ENCODE data around the gene TRMT13. TPM values are rescaled to one million over a fixed set of nuclear protein-coding genes. Genes with fewer than 3 reads are reported as not detected.

TRMT13 gene
- polyA plus RNA-seq, 1 donor (not counting 4 experiments of a cell fraction or from before 2014, with no cell fraction given): 15.3 TPM

GRCh38 chr1:100137602-100138001, 4.6 kb downstream of the TRMT13 start:
- Histone ChIP-seq H3K4me3 (ENCODE audit: control insufficient read depth in 2 of 3, extremely low read depth in 1 of 3, insufficient read depth in 2 of 3, low read depth in 1 of 3, low read length in 3 of 3) (no peak overlapping the region), H4K20me1 (ENCODE audit: control insufficient read depth, extremely low read depth, insufficient read depth, low read length) (no peaks in the 10 kb centered on the region), H3K9ac (ENCODE audit: control insufficient read depth, extremely low read depth, insufficient read depth, low read length) (no peak overlapping the region), H3K4me2 (ENCODE audit: control insufficient read depth, extremely low read depth, insufficient read depth, low read depth, low read length) (no peak overlapping the region), H3K27ac (ENCODE audit: control insufficient read depth, insufficient read depth, low read length) (no peak overlapping the region), H3K4me1 (ENCODE audit: control insufficient read depth, extremely low read depth, insufficient read depth, low read length) (peaks cover 7% of the 10 kb centered on the region), H2AFZ (ENCODE audit: control insufficient read depth, low read length) (no peak overlapping the region), H3K9me3 (ENCODE audit: control insufficient read depth, low read depth, low read length) (no peaks in the 10 kb centered on the region), H3K27me3 (ENCODE audit: control insufficient read depth, extremely low read depth, insufficient read depth, low read length) (no peaks in the 10 kb centered on the region), H3K79me2 (ENCODE audit: control insufficient read depth, insufficient read depth, low read length) (peaks cover 22% of the 10 kb centered on the region), H3K36me3 (ENCODE audit: control insufficient read depth in 2 of 2, extremely low read depth in 1 of 2, insufficient read depth in 2 of 2, low read length in 2 of 2) (peaks cover 6 to 11% of the 10 kb centered on the region in 2 experiments), H3K9me1 (ENCODE audit: control insufficient read depth, extremely low read depth, insufficient read depth, low read length) (no peaks in the 10 kb centered on the region)
- FAIRE-seq (no peak), DNase-seq (ENCODE audit: low read depth, low spot score) (no peak)
- dilution Hi-C loops (cut with MboI; ENCODE audit: extremely low pct_ligation_motif_present, low sequenced_read_pairs): no loop called here
- TF ChIP-seq CTCF (optimal IDR thresholded peaks at IDR 0.05 in 1 of 3, IDR thresholded peaks at IDR 0.05 in 1 of 3, conservative IDR thresholded peaks at IDR 0.05 in 1 of 3; ENCODE audit: extremely low read depth in 1 of 3, insufficient read depth in 2 of 3, low read length in 3 of 3) (no peak), EZH2 (IDR thresholded peaks at IDR 0.05; ENCODE audit: low read length) (no peak)

GRCh38 chr1:100141192-100141591, 8.2 kb downstream of the TRMT13 start:
- H3K9ac ChIP-seq (ENCODE audit: control insufficient read depth, extremely low read depth, insufficient read depth, low read length): no peak overlapping the region
- dilution Hi-C loops (cut with MboI; ENCODE audit: extremely low pct_ligation_motif_present, low sequenced_read_pairs): no loop called here
- no peak for FAIRE-seq

More at GRCh38 chr1:100141192-100141591, 8.2 kb downstream of the TRMT13 start:
- H4K20me1 ChIP-seq (ENCODE audit: control insufficient read depth, extremely low read depth, insufficient read depth, low read length): no peaks in the 10 kb centered on the region
- no peaks in the 10 kb centered on the region for H3K9me3 ChIP-seq (ENCODE audit: control insufficient read depth, low read depth, low read length)
- no peak overlapping the region for H3K4me3 ChIP-seq (ENCODE audit: control insufficient read depth in 2 of 3, extremely low read depth in 1 of 3, insufficient read depth in 2 of 3, low read depth in 1 of 3, low read length in 3 of 3)
- H3K27me3 ChIP-seq (ENCODE audit: control insufficient read depth, extremely low read depth, insufficient read depth, low read length): no peaks in the 10 kb centered on the region
- no peak for TF ChIP-seq CTCF (optimal IDR thresholded peaks at IDR 0.05 in 1 of 3, IDR thresholded peaks at IDR 0.05 in 1 of 3, conservative IDR thresholded peaks at IDR 0.05 in 1 of 3; ENCODE audit: extremely low read depth in 1 of 3, insufficient read depth in 2 of 3, low read length in 3 of 3)
- H3K4me1 ChIP-seq (ENCODE audit: control insufficient read depth, extremely low read depth, insufficient read depth, low read length): no peaks in the 10 kb centered on the region
- H3K27ac ChIP-seq (ENCODE audit: control insufficient read depth, insufficient read depth, low read length): no peak overlapping the region
- H3K36me3 ChIP-seq (ENCODE audit: control insufficient read depth in 2 of 2, extremely low read depth in 1 of 2, insufficient read depth in 2 of 2, low read length in 2 of 2): peaks cover 14 to 21% of the 10 kb centered on the region in 2 experiments
- no peak overlapping the region for H2AFZ ChIP-seq (ENCODE audit: control insufficient read depth, low read length)
- no peak for DNase-seq (ENCODE audit: low read depth, low spot score)
- no peak overlapping the region for H3K4me2 ChIP-seq (ENCODE audit: control insufficient read depth, extremely low read depth, insufficient read depth, low read depth, low read length)
- H3K9me1 ChIP-seq (ENCODE audit: control insufficient read depth, extremely low read depth, insufficient read depth, low read length): no peaks in the 10 kb centered on the region
- H3K79me2 ChIP-seq (ENCODE audit: control insufficient read depth, insufficient read depth, low read length): no peaks in the 10 kb centered on the region

Data from keratinocyte (primary cell).